ENCODE measurements around the gene STARD4. TPM values are rescaled to one million over a fixed set of nuclear protein-coding genes. Genes with fewer than 3 reads are reported as not detected.

The STARD4 gene
- total RNA-seq, 1 experiment from 2014 or later = 48.5 TPM

DNA sequence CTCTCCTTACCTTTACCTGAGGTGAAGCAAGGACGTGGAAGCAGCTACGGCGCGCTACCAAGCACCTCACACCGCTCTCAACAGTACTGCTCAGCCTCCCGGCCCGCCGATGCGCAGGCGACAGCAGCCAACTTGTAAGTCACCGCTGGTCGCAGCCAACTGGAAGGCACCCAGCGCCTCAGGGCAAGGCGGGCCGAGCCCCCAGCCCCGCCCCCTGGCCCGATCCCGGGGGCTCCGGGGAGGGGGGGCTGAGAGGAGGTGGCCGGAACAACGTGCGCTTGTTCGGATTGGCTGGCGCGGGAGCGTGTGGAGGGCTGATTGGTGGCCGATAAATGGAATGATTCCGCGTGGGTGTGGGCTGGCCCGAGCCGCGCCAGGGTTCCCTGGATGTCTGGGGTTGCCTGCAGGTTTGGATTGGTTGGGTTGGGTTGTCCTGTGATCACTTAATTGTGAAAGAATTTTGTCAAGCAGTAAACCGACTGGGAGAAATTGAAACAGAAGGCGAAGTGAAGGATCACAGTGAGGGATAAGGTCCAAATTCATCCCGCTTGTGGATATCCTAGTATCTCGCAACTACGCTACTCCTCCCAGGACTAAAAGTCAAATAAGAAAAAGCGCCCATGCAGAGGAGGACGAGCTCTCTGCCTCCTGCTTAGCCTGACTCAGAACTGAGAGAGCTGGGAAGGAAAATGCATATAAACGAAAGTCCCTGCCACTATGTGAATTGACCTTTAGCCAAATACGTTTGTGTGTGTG is at the start of gene STARD4 (continued):
- TF ChIP-seq, protein P1, sequence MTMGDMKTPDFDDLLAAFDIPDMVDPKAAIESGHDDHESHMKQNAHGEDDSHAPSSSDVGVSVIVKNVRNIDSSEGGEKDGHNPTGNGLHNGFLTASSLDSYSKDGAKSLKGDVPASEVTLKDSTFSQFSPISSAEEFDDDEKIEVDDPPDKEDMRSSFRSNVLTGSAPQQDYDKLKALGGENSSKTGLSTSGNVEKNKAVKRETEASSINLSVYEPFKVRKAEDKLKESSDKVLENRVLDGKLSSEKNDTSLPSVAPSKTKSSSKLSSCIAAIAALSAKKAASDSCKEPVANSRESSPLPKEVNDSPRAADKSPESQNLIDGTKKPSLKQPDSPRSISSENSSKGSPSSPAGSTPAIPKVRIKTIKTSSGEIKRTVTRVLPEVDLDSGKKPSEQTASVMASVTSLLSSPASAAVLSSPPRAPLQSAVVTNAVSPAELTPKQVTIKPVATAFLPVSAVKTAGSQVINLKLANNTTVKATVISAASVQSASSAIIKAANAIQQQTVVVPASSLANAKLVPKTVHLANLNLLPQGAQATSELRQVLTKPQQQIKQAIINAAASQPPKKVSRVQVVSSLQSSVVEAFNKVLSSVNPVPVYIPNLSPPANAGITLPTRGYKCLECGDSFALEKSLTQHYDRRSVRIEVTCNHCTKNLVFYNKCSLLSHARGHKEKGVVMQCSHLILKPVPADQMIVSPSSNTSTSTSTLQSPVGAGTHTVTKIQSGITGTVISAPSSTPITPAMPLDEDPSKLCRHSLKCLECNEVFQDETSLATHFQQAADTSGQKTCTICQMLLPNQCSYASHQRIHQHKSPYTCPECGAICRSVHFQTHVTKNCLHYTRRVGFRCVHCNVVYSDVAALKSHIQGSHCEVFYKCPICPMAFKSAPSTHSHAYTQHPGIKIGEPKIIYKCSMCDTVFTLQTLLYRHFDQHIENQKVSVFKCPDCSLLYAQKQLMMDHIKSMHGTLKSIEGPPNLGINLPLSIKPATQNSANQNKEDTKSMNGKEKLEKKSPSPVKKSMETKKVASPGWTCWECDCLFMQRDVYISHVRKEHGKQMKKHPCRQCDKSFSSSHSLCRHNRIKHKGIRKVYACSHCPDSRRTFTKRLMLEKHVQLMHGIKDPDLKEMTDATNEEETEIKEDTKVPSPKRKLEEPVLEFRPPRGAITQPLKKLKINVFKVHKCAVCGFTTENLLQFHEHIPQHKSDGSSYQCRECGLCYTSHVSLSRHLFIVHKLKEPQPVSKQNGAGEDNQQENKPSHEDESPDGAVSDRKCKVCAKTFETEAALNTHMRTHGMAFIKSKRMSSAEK (CRISPR knock-in tag; IDR thresholded peaks at IDR 0.05; ENCODE audit: borderline replicate concordance) = no peak
- TF ChIP-seq CREM (CRISPR knock-in tag; IDR thresholded peaks at IDR 0.05) (peak; percentile 50; the same call in 1 of the 2 replicates), FOXK1 (CRISPR knock-in tag; IDR thresholded peaks at IDR 0.05) (peak; percentile 80), ELF4 (CRISPR knock-in tag; IDR thresholded peaks at IDR 0.05; ENCODE audit: low read depth) (0 out of 2 replicates have a peak, but pooled peaks have one; percentile 27), ZNF416 (CRISPR knock-in tag; IDR thresholded peaks at IDR 0.05) (no peak), ZNF232 (CRISPR knock-in tag; IDR thresholded peaks at IDR 0.05) (peak; percentile 84; the same call in 1 of the 2 replicates), SP1 (CRISPR knock-in tag; conservative IDR thresholded peaks at IDR 0.05) (peak; percentile 90), ETV6 (CRISPR knock-in tag; IDR thresholded peaks at IDR 0.05) (peak; percentile 81), GABPB1 (CRISPR knock-in tag; IDR thresholded peaks at IDR 0.05) (no peak), ZNF219 (CRISPR knock-in tag; IDR thresholded peaks at IDR 0.05; ENCODE audit: borderline replicate concordance) (no peak), NFYB (CRISPR knock-in tag; conservative IDR thresholded peaks at IDR 0.05; ENCODE audit: low read depth) (peak; percentile 68)
- TF ChIP-seq, protein P2, sequence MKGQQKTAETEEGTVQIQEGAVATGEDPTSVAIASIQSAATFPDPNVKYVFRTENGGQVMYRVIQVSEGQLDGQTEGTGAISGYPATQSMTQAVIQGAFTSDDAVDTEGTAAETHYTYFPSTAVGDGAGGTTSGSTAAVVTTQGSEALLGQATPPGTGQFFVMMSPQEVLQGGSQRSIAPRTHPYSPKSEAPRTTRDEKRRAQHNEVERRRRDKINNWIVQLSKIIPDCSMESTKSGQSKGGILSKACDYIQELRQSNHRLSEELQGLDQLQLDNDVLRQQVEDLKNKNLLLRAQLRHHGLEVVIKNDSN (CRISPR knock-in tag; IDR thresholded peaks at IDR 0.05) = peak; percentile 27; the same call in 1 of the 2 replicates
- TF ChIP-seq, protein P3, sequence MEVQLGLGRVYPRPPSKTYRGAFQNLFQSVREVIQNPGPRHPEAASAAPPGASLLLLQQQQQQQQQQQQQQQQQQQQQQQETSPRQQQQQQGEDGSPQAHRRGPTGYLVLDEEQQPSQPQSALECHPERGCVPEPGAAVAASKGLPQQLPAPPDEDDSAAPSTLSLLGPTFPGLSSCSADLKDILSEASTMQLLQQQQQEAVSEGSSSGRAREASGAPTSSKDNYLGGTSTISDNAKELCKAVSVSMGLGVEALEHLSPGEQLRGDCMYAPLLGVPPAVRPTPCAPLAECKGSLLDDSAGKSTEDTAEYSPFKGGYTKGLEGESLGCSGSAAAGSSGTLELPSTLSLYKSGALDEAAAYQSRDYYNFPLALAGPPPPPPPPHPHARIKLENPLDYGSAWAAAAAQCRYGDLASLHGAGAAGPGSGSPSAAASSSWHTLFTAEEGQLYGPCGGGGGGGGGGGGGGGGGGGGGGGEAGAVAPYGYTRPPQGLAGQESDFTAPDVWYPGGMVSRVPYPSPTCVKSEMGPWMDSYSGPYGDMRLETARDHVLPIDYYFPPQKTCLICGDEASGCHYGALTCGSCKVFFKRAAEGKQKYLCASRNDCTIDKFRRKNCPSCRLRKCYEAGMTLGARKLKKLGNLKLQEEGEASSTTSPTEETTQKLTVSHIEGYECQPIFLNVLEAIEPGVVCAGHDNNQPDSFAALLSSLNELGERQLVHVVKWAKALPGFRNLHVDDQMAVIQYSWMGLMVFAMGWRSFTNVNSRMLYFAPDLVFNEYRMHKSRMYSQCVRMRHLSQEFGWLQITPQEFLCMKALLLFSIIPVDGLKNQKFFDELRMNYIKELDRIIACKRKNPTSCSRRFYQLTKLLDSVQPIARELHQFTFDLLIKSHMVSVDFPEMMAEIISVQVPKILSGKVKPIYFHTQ (CRISPR knock-in tag; IDR thresholded peaks at IDR 0.05) = no peak
- TF ChIP-seq, protein P4, sequence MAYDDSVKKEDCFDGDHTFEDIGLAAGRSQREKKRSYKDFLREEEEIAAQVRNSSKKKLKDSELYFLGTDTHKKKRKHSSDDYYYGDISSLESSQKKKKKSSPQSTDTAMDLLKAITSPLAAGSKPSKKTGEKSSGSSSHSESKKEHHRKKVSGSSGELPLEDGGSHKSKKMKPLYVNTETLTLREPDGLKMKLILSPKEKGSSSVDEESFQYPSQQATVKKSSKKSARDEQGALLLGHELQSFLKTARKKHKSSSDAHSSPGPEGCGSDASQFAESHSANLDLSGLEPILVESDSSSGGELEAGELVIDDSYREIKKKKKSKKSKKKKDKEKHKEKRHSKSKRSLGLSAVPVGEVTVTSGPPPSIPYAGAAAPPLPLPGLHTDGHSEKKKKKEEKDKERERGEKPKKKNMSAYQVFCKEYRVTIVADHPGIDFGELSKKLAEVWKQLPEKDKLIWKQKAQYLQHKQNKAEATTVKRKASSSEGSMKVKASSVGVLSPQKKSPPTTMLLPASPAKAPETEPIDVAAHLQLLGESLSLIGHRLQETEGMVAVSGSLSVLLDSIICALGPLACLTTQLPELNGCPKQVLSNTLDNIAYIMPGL (CRISPR knock-in tag; IDR thresholded peaks at IDR 0.05) = 0 out of 2 replicates have a peak, but pooled peaks have one; percentile 41
- TF ChIP-seq, protein P5, sequence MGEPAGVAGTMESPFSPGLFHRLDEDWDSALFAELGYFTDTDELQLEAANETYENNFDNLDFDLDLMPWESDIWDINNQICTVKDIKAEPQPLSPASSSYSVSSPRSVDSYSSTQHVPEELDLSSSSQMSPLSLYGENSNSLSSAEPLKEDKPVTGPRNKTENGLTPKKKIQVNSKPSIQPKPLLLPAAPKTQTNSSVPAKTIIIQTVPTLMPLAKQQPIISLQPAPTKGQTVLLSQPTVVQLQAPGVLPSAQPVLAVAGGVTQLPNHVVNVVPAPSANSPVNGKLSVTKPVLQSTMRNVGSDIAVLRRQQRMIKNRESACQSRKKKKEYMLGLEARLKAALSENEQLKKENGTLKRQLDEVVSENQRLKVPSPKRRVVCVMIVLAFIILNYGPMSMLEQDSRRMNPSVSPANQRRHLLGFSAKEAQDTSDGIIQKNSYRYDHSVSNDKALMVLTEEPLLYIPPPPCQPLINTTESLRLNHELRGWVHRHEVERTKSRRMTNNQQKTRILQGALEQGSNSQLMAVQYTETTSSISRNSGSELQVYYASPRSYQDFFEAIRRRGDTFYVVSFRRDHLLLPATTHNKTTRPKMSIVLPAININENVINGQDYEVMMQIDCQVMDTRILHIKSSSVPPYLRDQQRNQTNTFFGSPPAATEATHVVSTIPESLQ (CRISPR knock-in tag; IDR thresholded peaks at IDR 0.05) = no peak
- TF ChIP-seq, protein P6, sequence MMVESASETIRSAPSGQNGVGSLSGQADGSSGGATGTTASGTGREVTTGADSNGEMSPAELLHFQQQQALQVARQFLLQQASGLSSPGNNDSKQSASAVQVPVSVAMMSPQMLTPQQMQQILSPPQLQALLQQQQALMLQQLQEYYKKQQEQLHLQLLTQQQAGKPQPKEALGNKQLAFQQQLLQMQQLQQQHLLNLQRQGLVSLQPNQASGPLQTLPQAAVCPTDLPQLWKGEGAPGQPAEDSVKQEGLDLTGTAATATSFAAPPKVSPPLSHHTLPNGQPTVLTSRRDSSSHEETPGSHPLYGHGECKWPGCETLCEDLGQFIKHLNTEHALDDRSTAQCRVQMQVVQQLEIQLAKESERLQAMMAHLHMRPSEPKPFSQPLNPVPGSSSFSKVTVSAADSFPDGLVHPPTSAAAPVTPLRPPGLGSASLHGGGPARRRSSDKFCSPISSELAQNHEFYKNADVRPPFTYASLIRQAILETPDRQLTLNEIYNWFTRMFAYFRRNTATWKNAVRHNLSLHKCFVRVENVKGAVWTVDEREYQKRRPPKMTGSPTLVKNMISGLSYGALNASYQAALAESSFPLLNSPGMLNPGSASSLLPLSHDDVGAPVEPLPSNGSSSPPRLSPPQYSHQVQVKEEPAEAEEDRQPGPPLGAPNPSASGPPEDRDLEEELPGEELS (CRISPR knock-in tag; IDR thresholded peaks at IDR 0.05) = peak; percentile 70; the same call in 1 of the 2 replicates
- TF ChIP-seq, protein P7, sequence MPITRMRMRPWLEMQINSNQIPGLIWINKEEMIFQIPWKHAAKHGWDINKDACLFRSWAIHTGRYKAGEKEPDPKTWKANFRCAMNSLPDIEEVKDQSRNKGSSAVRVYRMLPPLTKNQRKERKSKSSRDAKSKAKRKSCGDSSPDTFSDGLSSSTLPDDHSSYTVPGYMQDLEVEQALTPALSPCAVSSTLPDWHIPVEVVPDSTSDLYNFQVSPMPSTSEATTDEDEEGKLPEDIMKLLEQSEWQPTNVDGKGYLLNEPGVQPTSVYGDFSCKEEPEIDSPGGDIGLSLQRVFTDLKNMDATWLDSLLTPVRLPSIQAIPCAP (CRISPR knock-in tag; IDR thresholded peaks at IDR 0.05) = no peak
- TF ChIP-seq, protein P8, sequence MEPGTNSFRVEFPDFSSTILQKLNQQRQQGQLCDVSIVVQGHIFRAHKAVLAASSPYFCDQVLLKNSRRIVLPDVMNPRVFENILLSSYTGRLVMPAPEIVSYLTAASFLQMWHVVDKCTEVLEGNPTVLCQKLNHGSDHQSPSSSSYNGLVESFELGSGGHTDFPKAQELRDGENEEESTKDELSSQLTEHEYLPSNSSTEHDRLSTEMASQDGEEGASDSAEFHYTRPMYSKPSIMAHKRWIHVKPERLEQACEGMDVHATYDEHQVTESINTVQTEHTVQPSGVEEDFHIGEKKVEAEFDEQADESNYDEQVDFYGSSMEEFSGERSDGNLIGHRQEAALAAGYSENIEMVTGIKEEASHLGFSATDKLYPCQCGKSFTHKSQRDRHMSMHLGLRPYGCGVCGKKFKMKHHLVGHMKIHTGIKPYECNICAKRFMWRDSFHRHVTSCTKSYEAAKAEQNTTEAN (CRISPR knock-in tag; IDR thresholded peaks at IDR 0.05) = peak; percentile 10; the same call in 1 of the 2 replicates
- TF ChIP-seq, protein P9, sequence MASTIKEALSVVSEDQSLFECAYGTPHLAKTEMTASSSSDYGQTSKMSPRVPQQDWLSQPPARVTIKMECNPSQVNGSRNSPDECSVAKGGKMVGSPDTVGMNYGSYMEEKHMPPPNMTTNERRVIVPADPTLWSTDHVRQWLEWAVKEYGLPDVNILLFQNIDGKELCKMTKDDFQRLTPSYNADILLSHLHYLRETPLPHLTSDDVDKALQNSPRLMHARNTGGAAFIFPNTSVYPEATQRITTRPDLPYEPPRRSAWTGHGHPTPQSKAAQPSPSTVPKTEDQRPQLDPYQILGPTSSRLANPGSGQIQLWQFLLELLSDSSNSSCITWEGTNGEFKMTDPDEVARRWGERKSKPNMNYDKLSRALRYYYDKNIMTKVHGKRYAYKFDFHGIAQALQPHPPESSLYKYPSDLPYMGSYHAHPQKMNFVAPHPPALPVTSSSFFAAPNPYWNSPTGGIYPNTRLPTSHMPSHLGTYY (CRISPR knock-in tag; IDR thresholded peaks at IDR 0.05) = no peak
